ENCODE measurements around the gene ALDH3B1.

DNA sequence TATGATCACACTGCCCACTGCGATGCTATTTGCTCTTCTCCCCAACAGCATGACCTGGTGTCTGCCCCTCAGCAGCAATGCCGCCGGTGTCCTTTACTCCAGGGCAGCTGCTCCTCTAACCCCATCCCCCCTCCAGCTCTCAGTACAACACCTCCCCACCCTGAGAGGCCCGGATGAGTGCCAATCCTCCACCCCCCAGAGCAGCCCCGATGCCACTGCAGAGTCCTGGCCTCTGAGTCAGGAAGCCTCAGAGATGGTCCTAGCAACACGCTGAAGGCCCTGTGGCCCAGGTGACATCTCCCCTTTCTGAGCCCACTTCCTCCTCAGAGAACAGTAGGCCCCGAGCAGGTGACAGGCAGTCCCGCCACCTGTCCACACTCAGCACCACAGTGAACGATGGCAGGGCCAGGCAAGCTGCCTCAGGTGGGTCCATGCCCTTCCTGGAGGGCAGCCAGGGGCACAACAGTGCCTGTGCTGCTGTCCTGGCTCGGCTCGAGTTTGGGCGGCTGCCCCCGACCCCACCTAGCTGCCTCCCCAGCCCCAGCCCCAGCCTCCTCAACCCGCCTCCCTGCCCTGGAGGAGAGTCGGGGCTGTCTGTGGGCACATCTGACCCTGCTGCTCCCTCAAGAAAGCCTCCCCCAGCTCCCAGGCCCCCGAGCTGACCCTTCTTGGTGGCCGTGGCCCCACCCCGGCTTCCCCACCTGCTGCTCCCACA, 16.4 kb downstream of the ALDH3B1 start:
- TF ChIP-seq CTCF (conservative IDR thresholded peaks at IDR 0.05): no peak
- TF ChIP-seq EZH2 (IDR thresholded peaks at IDR 0.05; ENCODE audit: low read depth): no peak
